Measurements from ENCODE around the gene RAPGEFL1.

- TF ChIP-seq CTCF (IDR thresholded peaks at IDR 0.05; ENCODE audit: control extremely low read depth in 1 of 3, insufficient read depth in 1 of 3, low read depth in 1 of 3, low read length in 3 of 3) (no peak), EP300 (IDR thresholded peaks at IDR 0.05; ENCODE audit: borderline replicate concordance in 1 of 2, low read depth in 2 of 2, low read length in 2 of 2) (no peak), KDM1A (IDR thresholded peaks at IDR 0.05; ENCODE audit: borderline replicate concordance, low read length) (no peak), CREB1 (IDR thresholded peaks at IDR 0.05) (no peak), ATF2 (IDR thresholded peaks at IDR 0.05; ENCODE audit: low read length) (no peak), E2F6 (IDR thresholded peaks at IDR 0.05) (no peak)
Observed at GRCh38 chr17:40244255-40244654, 67.0 kb downstream of the RAPGEFL1 start.

All from H1 (cell line).